Activated CD4-positive, CD25-positive, alpha-beta regulatory T cell treated with anti-CD3 and anti-CD28 coated beads, Interleukin-2, amount 50 U/mL, for 24 hours (primary cell): ENCODE data around the gene PDILT.
"Not testable (repeated sequence)": the region's sequence is repeated elsewhere in the genome, so short reads cannot be mapped to it uniquely, and the experiment has no call there.

Experiments used
- ATAC-seq, 2 donors: fragments of 150-1000 bp; cut with Tn5 transposase; one replicate each; pipeline ENCODE4 v1.10.0; 2021; ENCODE audit warnings: mild to moderate bottlenecking in 1 of 2, moderate library complexity in 1 of 2

Gene PDILT

GRCh38 chr16:20359997-20360396 lies 44.5 kb downstream of the PDILT start:
- ATAC-seq: no peak

GRCh38 chr16:20355114-20355782 lies 49.3 kb downstream of the PDILT start:
- ATAC-seq: no peak

- no peak for ATAC-seq
These were observed 51.2 kb downstream of the PDILT start for GRCh38 chr16:20353379-20353778.

GRCh38 chr16:20352615-20353014 lies 51.9 kb downstream of the PDILT start, which contains the start of gene UMOD:
TSS of gene UMOD (minus strand) at chr16:20352715. CDS start at chr16:20350737, 1,978 bp downstream.
- no peak for ATAC-seq

- no peak for ATAC-seq
These were observed 54.9 kb downstream of the PDILT start for GRCh38 chr16:20349615-20350014.

- ATAC-seq: no peak
These were observed 56.0 kb downstream of the PDILT start for GRCh38 chr16:20348365-20349185.

GRCh38 chr16:20347666-20348364 lies 56.7 kb downstream of the PDILT start:
- ATAC-seq: no peak

GRCh38 chr16:20344611-20345010 lies 59.9 kb downstream of the PDILT start:
- no peak for ATAC-seq

GRCh38 chr16:20339744-20340143 lies 64.8 kb downstream of the PDILT start:
- ATAC-seq: no peak

GRCh38 chr16:20336955-20337354 lies 67.6 kb downstream of the PDILT start:
- no peak for ATAC-seq

GRCh38 chr16:20334396-20334795 lies 70.1 kb downstream of the PDILT start:
- no peak for ATAC-seq

- ATAC-seq: no peak
These were observed 71.4 kb downstream of the PDILT start for GRCh38 chr16:20333120-20333519.

GRCh38 chr16:20332411-20332810 lies 72.1 kb downstream of the PDILT start:
- no peak for ATAC-seq

GRCh38 chr16:20331635-20332034 lies 72.9 kb downstream of the PDILT start:
- ATAC-seq: no peak

GRCh38 chr16:20329392-20330138 lies 75.0 kb downstream of the PDILT start:
- no peak for ATAC-seq

GRCh38 chr16:20327444-20328041 lies 77.0 kb downstream of the PDILT start, which contains the start of gene GP2:
TSS of gene GP2 (minus strand) at chr16:20327513. CDS start at chr16:20326431, 1,082 bp downstream.
- ATAC-seq: no peak

- no peak for ATAC-seq
These were observed 78.2 kb downstream of the PDILT start for GRCh38 chr16:20326321-20326720.

GRCh38 chr16:20325005-20325404 lies 79.5 kb downstream of the PDILT start:
- ATAC-seq: no peak

- ATAC-seq: no peak
These were observed 80.9 kb downstream of the PDILT start for GRCh38 chr16:20323591-20324117.

GRCh38 chr16:20322696-20323095 lies 81.8 kb downstream of the PDILT start:
- ATAC-seq: no peak

GRCh38 chr16:20321671-20322070 lies 82.9 kb downstream of the PDILT start:
- no peak for ATAC-seq

GRCh38 chr16:20321051-20321450 lies 83.5 kb downstream of the PDILT start:
- ATAC-seq: not testable (repeated sequence)
